Nephron (organoid): ENCODE measurements around the gene ATP5PD.

Experiments
- H3K27ac Mint-ChIP-seq, 3 experiments: 2 replicates each; pipeline ENCODE4 v1.8.0; 2020; ENCODE audit warnings: mixed read lengths in 3 of 3, mild to moderate bottlenecking in 2 of 3, moderate library complexity in 1 of 3
- H3K27me3 Mint-ChIP-seq: 2 replicates; pipeline ENCODE4 v1.8.0; 2021; ENCODE audit warnings: low read depth, mild to moderate bottlenecking, moderate library complexity, mixed read lengths
- H3K36me3 Mint-ChIP-seq: 2 replicates; pipeline ENCODE4 v1.8.0; 2020; ENCODE audit warnings: low read depth, mixed read lengths
- H3K4me1 Mint-ChIP-seq: 2 replicates; pipeline ENCODE4 v1.8.0; 2020; ENCODE audit warnings: mixed read lengths
- H3K4me3 Mint-ChIP-seq, 3 experiments: 2 replicates each; pipeline ENCODE4 v1.8.0; 2020; ENCODE audit warnings: mild to moderate bottlenecking in 3 of 3, mixed read lengths in 3 of 3, moderate library complexity in 2 of 3
- H3K9me3 Mint-ChIP-seq: 2 replicates; pipeline ENCODE4 v1.8.0; 2020; ENCODE audit warnings: mixed read lengths
- CTCF ChIP-seq, 3 experiments: fragments of 200-600 bp; sonication (generic); IDR thresholded peaks; one replicate each; pipeline ENCODE4 v1.5.0; 2021; ENCODE audit warnings: antibody characterized with exemption in 3 of 3; ENCODE audit not compliant: unreplicated experiment in 3 of 3

The ATP5PD gene

GRCh38 chr17:75003070-75003956, 43.5 kb downstream of the ATP5PD start:
- Mint-ChIP-seq H3K4me1 (no peaks in the 10 kb centered on the region), H3K27ac (no peak overlapping the region), H3K9me3 (no peaks in the 10 kb centered on the region), H3K36me3 (peaks cover 10% of the 10 kb centered on the region), H3K4me3 (no peak overlapping the region), H3K27me3 (no peaks in the 10 kb centered on the region)
- TF ChIP-seq CTCF (IDR thresholded peaks at IDR 0.05; ENCODE audit: unreplicated experiment in 3 of 3), result no peak

- Mint-ChIP-seq H3K4me1 (no peaks in the 10 kb centered on the region), H3K4me3 (no peak overlapping the region), H3K36me3 (peaks cover 10% of the 10 kb centered on the region), H3K9me3 (no peaks in the 10 kb centered on the region), H3K27ac (no peak overlapping the region), H3K27me3 (no peaks in the 10 kb centered on the region)
- no peak for TF ChIP-seq CTCF (IDR thresholded peaks at IDR 0.05; ENCODE audit: unreplicated experiment in 3 of 3)
These were observed 44.6 kb downstream of the ATP5PD start for GRCh38 chr17:75001915-75002843.

GRCh38 chr17:74999523-74999922, 47.2 kb downstream of the ATP5PD start:
- H3K27ac Mint-ChIP-seq, result no peak overlapping the region
- H3K9me3 Mint-ChIP-seq, result no peaks in the 10 kb centered on the region
- no peak for TF ChIP-seq CTCF (IDR thresholded peaks at IDR 0.05; ENCODE audit: unreplicated experiment in 3 of 3)
- no peaks in the 10 kb centered on the region for H3K27me3 Mint-ChIP-seq
- H3K4me3 Mint-ChIP-seq, result no peak overlapping the region
- no peaks in the 10 kb centered on the region for H3K4me1 Mint-ChIP-seq
- H3K36me3 Mint-ChIP-seq, result peaks cover 10% of the 10 kb centered on the region

GRCh38 chr17:74998783-74999182, 48.0 kb downstream of the ATP5PD start:
- no peak for TF ChIP-seq CTCF (IDR thresholded peaks at IDR 0.05; ENCODE audit: unreplicated experiment in 3 of 3)
- Mint-ChIP-seq H3K9me3 (no peaks in the 10 kb centered on the region), H3K27me3 (no peaks in the 10 kb centered on the region), H3K4me1 (peaks cover 4% of the 10 kb centered on the region), H3K4me3 (no peak overlapping the region), H3K36me3 (peaks cover 10% of the 10 kb centered on the region), H3K27ac (no peak overlapping the region)

GRCh38 chr17:74995847-74996246, 50.9 kb downstream of the ATP5PD start:
- TF ChIP-seq CTCF (IDR thresholded peaks at IDR 0.05; ENCODE audit: unreplicated experiment in 3 of 3), result no peak
- Mint-ChIP-seq H3K36me3 (peaks cover 5% of the 10 kb centered on the region), H3K4me1 (peaks cover 22% of the 10 kb centered on the region), H3K9me3 (no peaks in the 10 kb centered on the region), H3K27me3 (no peaks in the 10 kb centered on the region), H3K27ac (no peak overlapping the region), H3K4me3 (no peak overlapping the region)
